NOMO-1 treated with DMSO at 0.1 percent for 48 hours (cell line): ENCODE results near the gene GBGT1.
A peak's percentile ranks its signal among the peaks of the same experiment; 100 is the strongest.
"Not testable (repeated sequence)": the region's sequence is repeated elsewhere in the genome, so short reads cannot be mapped to it uniquely, and the experiment has no call there.

Source experiments
- DNase-seq: peaks from one replicate; lab custom pipeline; 2025; ENCODE audit not compliant: unreplicated experiment; lab: John Stamatoyannopoulos, UW

Gene GBGT1

DNA sequence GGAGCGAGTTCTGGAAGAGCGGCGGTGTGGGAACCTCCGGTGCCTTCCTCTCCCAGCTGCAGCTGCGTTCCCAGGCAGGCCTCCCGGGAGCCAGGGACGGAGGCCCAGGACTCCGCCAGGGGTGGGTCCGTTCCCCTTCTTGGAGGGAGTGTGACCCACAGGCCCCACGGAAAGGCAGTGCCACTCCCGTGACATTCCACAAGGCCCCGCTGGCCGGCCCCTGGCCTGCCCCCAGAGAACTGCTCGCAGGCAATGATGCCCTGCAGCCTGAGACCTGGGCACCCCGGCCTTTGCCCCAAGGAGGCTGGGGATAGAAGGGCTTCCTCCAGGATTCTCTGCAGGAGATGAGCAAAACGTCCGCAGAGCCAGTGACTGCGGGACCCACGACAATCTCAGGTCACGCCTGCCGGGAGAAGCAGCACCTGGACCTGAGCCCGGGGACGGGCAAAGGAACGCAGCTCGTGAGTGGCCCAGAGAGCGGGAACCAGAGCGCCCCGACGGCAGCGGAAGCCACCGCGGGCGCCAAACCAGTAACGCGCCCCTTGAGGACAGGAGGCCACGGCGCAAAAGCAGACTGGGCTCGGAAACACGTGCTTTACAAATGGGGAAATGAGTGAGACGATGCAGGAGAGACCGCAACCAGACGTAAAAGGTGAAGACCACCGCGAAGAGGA lies 36.1 kb upstream of the GBGT1 start:
- peak; percentile 2 for DNase-seq

DNA sequence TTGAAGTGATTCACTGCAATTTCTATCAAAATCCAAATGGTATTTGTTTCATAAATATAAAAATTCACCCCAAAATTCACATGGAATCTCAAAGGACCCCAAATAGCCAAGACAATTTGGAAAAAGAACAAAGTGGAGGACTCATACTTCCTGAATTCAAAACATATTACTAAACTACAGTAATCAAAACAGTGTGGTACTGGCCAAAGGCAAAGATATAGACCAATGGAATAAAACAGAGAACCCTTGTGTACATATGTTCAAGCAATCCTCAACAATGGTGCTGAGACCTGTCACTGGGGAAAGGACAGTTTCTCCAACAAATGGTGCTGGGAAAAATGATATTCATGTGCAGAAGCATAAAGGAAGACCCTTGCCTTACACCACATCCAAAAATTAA lies 31.3 kb upstream of the GBGT1 start:
- no peak for DNase-seq

DNA sequence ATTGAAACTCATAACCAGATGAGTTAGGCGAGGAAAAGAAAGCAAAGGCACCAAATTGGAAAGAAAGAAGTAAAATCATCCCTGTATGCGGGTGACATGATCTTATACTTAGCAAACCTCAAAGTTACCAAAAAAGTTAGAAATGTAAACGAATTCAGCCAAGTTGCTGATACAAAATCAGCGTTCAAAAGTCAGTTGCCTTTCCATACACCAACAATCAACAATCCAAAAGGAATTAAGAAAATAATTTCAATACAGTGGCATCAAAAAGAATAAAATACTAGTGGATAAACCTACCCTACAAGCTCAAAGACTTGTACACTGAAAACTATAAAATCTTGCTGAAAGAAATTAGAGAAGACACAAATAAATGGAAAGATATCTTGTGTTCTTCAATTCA lies 30.9 kb upstream of the GBGT1 start:
- DNase-seq: no peak

GRCh38 chr9:133191989-133192388 lies 28.3 kb upstream of the GBGT1 start:
- DNase-seq: no peak

DNA sequence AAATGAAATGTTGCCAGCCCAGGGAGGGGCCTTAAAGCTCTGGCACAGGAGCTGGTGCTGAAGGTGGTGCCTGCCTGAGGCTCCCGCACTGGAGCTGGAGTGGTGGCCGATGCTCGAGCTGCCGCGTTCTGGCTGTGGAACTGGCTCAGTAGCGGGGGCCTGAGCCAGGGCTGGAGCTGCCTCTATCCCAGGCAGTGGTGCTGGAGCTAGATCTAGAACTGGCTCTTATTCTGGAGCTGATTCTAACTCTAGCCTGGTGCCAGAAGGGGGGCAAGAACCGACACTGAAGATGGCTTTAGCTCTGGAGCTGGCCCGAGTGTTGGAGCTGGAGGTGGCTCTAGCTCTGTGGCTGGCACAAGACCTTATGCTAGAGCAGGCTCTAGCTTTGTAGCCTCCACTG lies 26.1 kb upstream of the GBGT1 start:
- no peak for DNase-seq

DNA sequence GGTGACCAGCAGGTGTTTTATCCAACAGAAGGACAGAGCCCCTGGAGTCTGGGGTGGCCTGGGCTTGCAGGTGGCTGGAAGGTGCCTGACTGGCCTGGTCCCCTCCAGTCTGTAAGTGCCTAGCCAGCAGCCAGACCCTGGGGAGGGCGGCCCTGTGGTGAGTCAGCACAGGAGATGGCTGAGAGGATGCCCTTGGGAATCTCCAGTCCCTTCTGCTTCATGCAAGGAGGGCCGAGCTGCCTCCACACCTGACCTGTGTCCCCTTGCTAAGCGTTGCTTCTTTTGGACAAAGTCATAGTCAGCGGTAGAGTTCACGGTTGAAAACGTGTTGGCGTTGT lies 25.1 kb upstream of the GBGT1 start:
- DNase-seq: no peak

DNA sequence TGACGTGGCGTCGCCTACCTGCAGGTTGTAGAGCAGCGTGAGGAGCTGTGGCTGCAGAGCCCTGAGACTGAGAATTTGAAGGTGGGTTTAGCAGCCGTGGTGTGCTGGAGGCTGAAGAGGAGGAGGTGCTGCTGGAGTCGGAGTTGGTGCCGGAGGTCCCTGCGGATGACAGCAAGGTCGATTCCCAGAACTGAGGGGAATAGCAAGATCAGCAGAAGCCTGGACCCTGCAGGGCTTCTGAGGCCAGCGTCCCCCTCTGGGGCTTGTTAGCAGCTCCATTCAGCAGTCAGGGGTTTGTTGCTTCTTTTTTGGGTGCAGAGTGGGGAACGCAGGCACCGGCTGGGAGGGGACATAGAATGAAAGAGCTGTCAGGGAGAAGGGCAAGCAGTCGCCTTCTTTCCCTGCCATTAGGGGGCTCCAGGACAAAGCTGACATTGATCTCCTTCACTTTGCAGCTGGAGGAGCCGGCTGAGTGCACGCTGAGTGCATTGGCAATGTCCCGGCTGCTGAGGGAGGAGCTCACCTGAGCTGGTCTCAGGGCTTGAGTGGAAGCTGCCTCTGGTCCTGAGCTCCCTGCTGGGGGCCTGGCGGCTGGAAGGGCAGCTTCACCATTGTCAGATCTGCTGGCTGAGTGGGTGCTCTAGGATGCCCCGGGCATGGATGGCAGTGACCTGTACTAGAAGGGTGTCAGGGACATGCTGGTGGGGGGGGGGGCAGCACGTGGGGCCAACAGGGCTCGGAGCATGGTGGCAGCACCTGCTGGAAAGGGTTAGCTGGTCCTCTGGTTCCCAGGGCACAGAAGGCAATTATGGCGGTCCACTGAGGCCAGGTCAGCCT lies 24.5 kb upstream of the GBGT1 start:
- no peak for DNase-seq

GRCh38 chr9:133187561-133188005 lies 23.9 kb upstream of the GBGT1 start:
- no peak for DNase-seq

- no peak for DNase-seq
Observed at GRCh38 chr9:133186736-133187135, 23.0 kb upstream of the GBGT1 start.

- peak; percentile 62 for DNase-seq
Observed at GRCh38 chr9:133184971-133185370, 21.3 kb upstream of the GBGT1 start.

DNA sequence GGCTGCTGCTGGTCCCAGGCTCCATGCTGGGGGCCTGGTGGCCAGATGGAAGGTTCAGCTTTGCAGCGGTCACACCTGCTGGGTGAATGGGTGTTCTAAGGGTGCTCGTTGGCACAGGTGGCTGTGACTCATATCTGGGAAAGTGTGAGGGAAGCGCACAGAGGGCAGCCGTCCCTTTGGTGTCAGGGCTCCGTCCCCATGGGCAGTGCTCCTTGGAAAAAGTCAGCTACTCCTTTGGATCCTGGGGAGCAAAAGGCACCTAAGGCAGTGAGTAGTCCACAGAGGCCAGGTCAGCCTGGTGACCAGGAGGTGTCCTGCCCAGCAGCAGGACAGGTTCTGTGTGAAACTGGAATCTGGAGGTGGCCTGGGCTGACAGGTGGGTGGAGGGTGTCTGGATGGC lies 18.4 kb upstream of the GBGT1 start:
- DNase-seq: no peak

DNA sequence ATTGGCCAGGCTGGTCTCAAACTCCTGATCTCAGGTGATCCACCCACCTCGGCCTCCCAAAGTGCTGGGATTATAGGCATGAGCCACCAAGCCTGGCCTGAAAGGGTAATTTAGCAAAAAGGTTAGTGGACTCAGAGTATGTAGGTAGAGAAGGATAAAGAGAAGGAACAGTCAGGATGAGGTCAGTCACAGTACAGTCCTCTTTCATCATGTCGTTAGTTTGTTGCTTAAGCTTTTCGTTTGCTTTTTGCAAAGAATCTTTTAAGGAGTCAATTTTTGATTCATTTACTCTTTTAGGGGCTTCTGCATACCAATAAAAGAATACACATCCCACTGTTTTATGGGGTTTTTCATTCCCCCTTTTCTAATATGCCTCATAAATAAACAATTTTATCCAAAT lies 17.8 kb upstream of the GBGT1 start:
- peak; percentile 15 for DNase-seq

DNA sequence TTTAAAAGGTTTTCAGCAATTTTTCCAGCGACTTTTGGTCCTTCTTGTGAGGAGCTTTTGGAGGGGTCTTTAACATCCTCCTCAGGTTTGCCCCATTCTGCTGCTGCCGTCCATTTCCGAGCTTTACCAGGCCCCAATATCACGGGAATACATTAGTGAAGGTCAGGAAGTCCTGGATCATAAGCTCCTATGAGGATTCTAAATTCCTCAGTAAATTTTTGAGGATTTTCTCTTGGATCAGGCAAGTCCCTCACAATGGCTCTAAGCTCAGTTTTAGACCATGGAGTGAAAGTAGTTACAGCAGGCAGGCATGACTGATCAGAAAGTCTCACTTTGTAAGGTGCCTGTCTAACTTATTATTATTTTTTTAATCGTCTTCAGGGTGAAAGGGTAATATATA lies 17.2 kb upstream of the GBGT1 start:
- DNase-seq: no peak

DNA sequence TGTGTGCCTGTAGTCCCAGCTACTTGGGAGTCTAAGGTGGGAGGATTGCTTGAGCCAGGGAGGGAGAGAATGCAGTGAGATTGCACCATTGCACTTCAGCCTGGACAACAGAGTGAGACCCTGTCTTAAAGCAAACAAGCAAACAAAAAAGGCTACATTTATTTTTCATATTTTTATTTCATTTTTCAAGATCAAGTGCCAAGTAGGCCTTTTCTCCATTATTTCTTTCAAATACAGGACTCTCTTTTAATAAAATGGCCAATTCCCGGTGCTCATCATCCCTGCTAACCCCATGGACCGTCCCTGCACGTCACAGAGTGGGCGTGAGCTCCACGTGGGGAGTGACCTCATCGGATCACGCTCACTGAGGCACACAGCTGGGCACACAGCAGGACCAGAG lies 9.3 kb upstream of the GBGT1 start:
- DNase-seq: no peak

DNA sequence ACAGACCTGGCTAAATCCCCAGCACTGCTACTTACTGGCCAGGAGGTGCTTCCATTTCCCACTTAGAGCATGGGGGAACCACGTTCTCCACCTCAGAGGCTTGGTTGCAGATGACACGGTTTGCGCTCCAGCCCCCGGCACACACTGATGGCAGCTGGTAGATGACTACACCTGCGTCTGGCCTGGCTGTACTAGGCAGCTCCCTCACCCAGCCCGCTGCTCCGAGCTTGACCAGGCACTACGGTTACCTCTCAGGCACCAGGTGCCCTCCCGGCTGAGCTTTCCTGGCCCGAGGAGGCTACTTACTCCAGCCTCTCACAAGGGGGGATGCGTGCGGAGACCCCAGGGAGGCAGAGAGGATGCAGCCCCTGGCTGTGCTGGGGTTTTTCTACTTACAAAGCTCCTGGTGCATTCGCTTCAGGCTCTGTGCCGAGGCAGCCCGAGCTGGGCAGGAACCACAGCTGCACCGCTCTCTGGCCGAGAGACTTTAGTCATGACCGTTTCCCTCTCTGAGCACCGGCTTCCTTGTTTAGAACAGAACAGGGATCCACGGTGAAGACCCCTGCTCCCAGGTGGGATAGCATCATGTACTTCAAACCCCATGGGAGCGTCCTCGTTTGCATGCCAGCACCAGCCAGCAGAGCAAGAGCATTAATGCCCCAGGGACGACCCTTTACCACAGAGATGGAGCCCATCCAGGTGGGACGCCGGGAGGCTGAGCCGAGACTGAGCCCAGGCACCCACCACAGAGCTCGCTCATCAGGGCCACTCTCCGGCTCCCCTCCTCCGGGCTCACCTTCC lies 7.6 kb upstream of the GBGT1 start:
- no peak for DNase-seq

GRCh38 chr9:133170716-133171115 lies 7.0 kb upstream of the GBGT1 start:
- DNase-seq: no peak

GRCh38 chr9:133169687-133170086 lies 6.0 kb upstream of the GBGT1 start:
- not testable (repeated sequence) for DNase-seq

DNA sequence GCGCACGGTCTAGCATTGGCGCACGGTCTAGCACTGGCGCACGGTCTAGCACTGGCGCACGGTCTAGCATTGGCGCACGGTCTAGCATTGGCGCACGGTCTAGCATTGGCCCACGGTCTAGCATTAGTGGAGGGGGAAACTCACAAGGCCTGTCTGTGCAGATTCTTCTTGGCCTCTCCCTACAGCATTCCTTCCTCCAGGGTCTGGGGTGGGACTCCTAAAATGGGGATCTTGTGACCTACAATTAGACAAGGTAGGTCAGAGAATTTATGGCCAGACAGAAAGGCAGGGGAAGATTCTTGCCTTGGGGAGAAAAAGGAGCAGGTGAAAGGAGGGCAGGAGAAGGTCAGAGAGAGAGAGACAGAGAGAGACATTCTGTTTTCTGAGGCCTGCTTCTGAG lies 5.4 kb upstream of the GBGT1 start:
- DNase-seq: no peak

- no peak for DNase-seq
Observed at GRCh38 chr9:133168432-133168831, 4.7 kb upstream of the GBGT1 start.

GRCh38 chr9:133167769-133168168 lies 4.1 kb upstream of the GBGT1 start:
- DNase-seq: no peak

- DNase-seq: no peak
Observed at GRCh38 chr9:133167096-133167730, 3.5 kb upstream of the GBGT1 start.
